Glutamatergic neuron (in vitro differentiated cells): Measurements from ENCODE around the gene DNER. TPM values are rescaled to one million over a fixed set of nuclear protein-coding genes. Genes with fewer than 3 reads are reported as not detected.

Source experiments
- DNase-seq: peaks from one replicate; pipeline ENCODE4 v3.0.0; 2022
- H3K27ac Mint-ChIP-seq: one replicate; pipeline ENCODE4 v1.8.0; 2020; ENCODE audit warnings: mild to moderate bottlenecking, mixed read lengths, inconsistent platforms; ENCODE audit not compliant: unreplicated experiment
- H3K27me3 Mint-ChIP-seq: one replicate; pipeline ENCODE4 v1.8.0; 2020; ENCODE audit warnings: mild to moderate bottlenecking, moderate library complexity, mixed read lengths, inconsistent platforms; ENCODE audit not compliant: unreplicated experiment
- H3K36me3 Mint-ChIP-seq: one replicate; pipeline ENCODE4 v1.8.0; 2020; ENCODE audit warnings: mild to moderate bottlenecking, mixed read lengths, inconsistent platforms; ENCODE audit not compliant: unreplicated experiment
- H3K4me1 Mint-ChIP-seq: one replicate; pipeline ENCODE4 v1.8.0; 2020; ENCODE audit warnings: mild to moderate bottlenecking, low read depth, mixed read lengths, inconsistent platforms; ENCODE audit not compliant: unreplicated experiment
- H3K4me3 Mint-ChIP-seq: one replicate; pipeline ENCODE4 v1.8.0; 2020; ENCODE audit warnings: mild to moderate bottlenecking, mixed read lengths, inconsistent platforms; ENCODE audit not compliant: unreplicated experiment
- H3K9me3 Mint-ChIP-seq: one replicate; pipeline ENCODE4 v1.8.0; 2020; ENCODE audit warnings: mild to moderate bottlenecking, moderate library complexity, mixed read lengths, inconsistent platforms; ENCODE audit not compliant: unreplicated experiment
- total RNA-seq: library from RNA; stranded (reverse); fragmentation: NEBNext Ultra II Directional; extraction: Animal tissue kit (Norgen Biotek cat#: 25700); gene quantifications from one replicate; pipeline ENCODE4 v1.2.1, GENCODE V29; 2021; ENCODE audit not compliant: unreplicated experiment
- TF ChIP-seq, protein P1 (sequence below): fragments of 200-600 bp; sonication (generic); IDR thresholded peaks from one replicate; pipeline ENCODE4 v1.5.0; 2021; ENCODE audit not compliant: partially characterized antibody, unreplicated experiment

Gene DNER
- total RNA-seq, 1 donor from 2014 or later, result 36.0 TPM

DNA sequence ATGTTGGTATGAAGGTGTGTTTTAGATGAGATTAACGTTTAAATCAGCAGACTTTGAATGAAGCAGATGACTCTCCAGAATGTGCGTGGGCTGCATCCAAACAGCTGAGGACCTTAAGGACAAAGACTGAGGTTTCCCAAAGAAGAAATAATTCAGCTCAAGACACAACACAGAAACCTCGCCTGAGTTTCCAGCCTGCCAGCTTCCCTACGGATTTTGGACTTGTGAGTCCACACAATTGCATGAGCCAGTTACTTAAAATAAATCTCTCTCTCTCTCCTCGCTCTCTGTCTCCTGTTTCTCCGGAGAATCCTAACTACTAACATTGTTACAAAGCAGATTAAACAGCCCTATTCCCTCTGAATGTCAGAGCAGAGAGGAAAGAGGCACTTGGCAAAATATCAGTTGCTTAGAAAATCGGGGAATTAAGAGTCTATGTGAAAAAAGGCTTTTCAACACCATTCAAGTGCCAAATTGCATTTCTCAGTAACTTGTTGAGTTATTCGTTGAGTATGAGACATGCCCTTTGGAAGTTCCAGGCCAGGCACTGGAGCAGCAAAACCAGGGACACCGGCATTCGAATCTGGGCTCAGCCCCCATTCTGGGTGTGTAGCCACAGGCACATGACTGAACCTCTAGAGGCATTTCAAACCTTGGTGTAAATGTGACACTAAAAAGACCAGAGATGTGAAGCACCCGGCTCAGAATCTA, 268.7 kb downstream of the DNER start:
- Mint-ChIP-seq H3K36me3 (no peaks in the 10 kb centered on the region), H3K9me3 (no peaks in the 10 kb centered on the region), H3K27ac (no peak overlapping the region), H3K4me3 (no peak overlapping the region), H3K4me1 (no peaks in the 10 kb centered on the region), H3K27me3 (peaks cover 2% of the 10 kb centered on the region)
- TF ChIP-seq, protein P1, sequence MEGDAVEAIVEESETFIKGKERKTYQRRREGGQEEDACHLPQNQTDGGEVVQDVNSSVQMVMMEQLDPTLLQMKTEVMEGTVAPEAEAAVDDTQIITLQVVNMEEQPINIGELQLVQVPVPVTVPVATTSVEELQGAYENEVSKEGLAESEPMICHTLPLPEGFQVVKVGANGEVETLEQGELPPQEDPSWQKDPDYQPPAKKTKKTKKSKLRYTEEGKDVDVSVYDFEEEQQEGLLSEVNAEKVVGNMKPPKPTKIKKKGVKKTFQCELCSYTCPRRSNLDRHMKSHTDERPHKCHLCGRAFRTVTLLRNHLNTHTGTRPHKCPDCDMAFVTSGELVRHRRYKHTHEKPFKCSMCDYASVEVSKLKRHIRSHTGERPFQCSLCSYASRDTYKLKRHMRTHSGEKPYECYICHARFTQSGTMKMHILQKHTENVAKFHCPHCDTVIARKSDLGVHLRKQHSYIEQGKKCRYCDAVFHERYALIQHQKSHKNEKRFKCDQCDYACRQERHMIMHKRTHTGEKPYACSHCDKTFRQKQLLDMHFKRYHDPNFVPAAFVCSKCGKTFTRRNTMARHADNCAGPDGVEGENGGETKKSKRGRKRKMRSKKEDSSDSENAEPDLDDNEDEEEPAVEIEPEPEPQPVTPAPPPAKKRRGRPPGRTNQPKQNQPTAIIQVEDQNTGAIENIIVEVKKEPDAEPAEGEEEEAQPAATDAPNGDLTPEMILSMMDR, result no peak
- DNase-seq, result no peak

DNA sequence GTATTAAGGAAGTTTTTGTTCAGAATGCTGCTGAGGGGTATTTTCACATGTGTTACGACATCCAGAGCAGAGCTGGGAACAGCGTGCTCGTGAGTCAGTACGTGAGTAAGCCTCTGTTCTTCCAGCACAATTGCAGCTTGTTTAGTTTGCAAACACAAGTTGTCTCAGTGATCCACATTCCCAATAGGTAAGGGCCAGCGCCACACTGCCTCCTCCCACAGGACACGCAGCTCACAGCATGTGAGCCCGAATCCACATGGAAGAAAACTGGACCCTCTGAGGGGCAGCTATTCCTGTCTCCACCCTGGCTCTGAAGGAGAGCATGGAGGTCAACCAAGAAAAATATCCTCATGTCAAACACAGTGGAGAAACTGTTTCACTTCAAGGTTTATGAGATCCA, 269.3 kb downstream of the DNER start:
- no peak overlapping the region for H3K4me3 Mint-ChIP-seq

DNA sequence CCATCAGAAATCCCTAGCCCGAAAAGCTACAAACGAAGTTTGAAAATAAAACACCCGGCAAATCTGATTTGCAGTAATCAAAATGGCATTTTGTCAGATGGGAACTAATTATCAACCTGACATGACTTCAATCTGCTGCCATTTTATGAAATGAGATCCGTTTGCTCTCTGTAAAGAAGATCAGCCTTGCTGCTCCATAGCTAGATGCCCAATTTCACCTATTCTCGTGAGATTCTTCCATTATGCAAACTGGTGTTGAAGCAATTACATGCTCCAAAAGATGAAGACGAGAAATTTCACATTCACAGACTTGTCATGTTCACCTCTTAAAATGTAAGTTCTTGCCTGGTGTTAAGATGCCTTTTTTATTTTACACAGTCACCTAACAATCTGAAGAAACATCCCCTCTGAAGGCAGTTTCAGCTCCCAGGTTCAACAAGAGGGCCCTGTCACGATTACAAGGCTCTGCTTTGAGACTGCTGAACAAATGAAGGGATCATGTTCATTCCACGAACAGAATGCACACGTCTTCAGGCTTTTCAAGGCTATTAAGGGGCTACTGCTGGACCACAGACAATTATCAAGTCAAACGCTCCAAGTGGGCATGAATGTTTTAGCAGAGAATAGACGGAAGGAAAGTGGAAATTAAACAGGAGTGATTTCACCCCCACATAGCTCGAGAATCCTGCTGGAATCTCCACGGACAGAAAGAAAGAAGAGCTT, 270.6 kb downstream of the DNER start:
- TF ChIP-seq, protein P1, result no peak
- Mint-ChIP-seq H3K4me3 (no peak overlapping the region), H3K27me3 (no peaks in the 10 kb centered on the region), H3K4me1 (no peaks in the 10 kb centered on the region), H3K27ac (no peak overlapping the region), H3K36me3 (no peaks in the 10 kb centered on the region), H3K9me3 (no peaks in the 10 kb centered on the region)
- no peak for DNase-seq

More for the DNA sequence above, 269.3 kb downstream of the DNER start:
- H3K36me3 Mint-ChIP-seq, result no peaks in the 10 kb centered on the region
- no peaks in the 10 kb centered on the region for H3K4me1 Mint-ChIP-seq
- TF ChIP-seq, protein P1, result no peak
- H3K9me3 Mint-ChIP-seq, result no peaks in the 10 kb centered on the region
- peaks cover 1% of the 10 kb centered on the region for H3K27me3 Mint-ChIP-seq
- H3K27ac Mint-ChIP-seq, result no peak overlapping the region
- DNase-seq, result no peak

DNA sequence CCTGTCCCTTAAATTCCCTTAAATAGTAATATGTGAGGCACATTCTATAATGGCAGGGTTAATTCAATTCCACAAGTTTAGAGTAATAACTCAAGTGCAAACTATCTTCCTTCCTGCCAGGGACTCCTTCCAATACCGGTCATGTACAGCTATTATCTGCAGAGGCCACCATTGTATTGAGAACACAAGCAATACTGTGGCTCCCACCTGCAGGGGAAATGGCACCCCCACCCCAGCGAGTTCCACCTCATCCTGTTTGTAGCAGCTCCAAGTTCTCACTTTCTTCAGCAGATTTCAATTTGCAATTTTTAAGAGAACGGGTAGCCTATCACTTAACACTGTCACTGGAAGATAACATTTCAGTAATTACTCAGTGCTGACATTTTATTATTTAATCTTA, 271.2 kb downstream of the DNER start:
- no peak for DNase-seq
- Mint-ChIP-seq H3K9me3 (no peaks in the 10 kb centered on the region), H3K36me3 (no peaks in the 10 kb centered on the region), H3K4me1 (no peaks in the 10 kb centered on the region), H3K27ac (no peak overlapping the region), H3K4me3 (no peak overlapping the region), H3K27me3 (no peaks in the 10 kb centered on the region)
- TF ChIP-seq, protein P1, result no peak

DNA sequence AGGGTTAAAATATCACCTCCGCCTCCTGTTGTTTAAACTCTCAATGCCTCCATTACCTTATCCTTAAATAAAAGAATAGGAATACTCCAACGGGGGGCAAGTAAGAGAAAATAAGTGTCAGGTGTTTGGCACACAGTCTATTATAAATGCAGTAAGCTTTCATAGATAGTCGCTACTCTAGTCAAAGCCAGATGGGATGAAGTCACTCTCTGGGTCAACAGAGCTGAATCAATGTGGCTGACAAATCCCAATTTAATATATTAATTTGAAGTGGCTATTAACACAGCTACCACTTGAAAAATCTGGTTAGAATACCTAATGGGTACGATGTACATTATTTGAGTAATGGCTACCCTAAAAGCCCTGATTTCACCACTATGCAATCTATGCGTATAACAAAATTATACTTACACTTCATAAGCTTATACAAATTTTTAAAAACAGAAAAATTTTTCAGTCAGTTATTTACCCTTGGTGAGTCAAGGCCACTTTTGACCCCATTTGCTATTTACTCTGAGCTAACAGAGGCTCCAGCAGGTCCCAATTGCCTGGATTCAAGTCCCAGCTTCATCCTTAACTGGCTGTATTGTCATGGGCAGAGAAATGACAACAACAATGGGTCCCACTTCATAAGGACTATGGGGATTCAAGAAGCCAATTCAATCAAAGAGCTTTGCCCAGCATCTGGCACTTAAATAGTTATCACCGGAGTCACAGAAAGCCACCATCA, 275.8 kb downstream of the DNER start:
- Mint-ChIP-seq H3K4me1 (no peaks in the 10 kb centered on the region), H3K9me3 (peaks cover 1% of the 10 kb centered on the region), H3K27me3 (no peaks in the 10 kb centered on the region), H3K36me3 (no peaks in the 10 kb centered on the region), H3K27ac (no peak overlapping the region), H3K4me3 (no peak overlapping the region)
- no peak for DNase-seq
- TF ChIP-seq, protein P1, result no peak
